Measurements from ENCODE around the gene COQ8A. TPM values are rescaled to one million over a fixed set of nuclear protein-coding genes. Genes with fewer than 3 reads are reported as not detected.

COQ8A gene
- polyA plus RNA-seq, 1 experiment = 5.3 TPM

- ChIA-PET POLR2A (no interaction called here), CTCF (no interaction called here)
- TF ChIP-seq, protein P1, sequence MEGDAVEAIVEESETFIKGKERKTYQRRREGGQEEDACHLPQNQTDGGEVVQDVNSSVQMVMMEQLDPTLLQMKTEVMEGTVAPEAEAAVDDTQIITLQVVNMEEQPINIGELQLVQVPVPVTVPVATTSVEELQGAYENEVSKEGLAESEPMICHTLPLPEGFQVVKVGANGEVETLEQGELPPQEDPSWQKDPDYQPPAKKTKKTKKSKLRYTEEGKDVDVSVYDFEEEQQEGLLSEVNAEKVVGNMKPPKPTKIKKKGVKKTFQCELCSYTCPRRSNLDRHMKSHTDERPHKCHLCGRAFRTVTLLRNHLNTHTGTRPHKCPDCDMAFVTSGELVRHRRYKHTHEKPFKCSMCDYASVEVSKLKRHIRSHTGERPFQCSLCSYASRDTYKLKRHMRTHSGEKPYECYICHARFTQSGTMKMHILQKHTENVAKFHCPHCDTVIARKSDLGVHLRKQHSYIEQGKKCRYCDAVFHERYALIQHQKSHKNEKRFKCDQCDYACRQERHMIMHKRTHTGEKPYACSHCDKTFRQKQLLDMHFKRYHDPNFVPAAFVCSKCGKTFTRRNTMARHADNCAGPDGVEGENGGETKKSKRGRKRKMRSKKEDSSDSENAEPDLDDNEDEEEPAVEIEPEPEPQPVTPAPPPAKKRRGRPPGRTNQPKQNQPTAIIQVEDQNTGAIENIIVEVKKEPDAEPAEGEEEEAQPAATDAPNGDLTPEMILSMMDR (IDR thresholded peaks at IDR 0.05; ENCODE audit: low read depth, low read length) = no peak
- H3K4me3 ChIP-seq (ENCODE audit: low read depth, low read length) = no peak overlapping the region
- H3K27me3 ChIP-seq (ENCODE audit: control insufficient read depth, insufficient read depth, low read length) = no peaks in the 10 kb centered on the region
- no peaks in the 10 kb centered on the region; the same call in 1 of the 2 replicates for H3K9me3 ChIP-seq (ENCODE audit: control insufficient read depth, insufficient read depth, low read length)
- DNase-seq (ENCODE audit: low read depth, low spot score) = no peak
- H3K27ac ChIP-seq (ENCODE audit: low read depth, low read length) = no peak overlapping the region
Observed at GRCh38 chr1:226984521-226985238, 44.6 kb downstream of the COQ8A start.

DNA sequence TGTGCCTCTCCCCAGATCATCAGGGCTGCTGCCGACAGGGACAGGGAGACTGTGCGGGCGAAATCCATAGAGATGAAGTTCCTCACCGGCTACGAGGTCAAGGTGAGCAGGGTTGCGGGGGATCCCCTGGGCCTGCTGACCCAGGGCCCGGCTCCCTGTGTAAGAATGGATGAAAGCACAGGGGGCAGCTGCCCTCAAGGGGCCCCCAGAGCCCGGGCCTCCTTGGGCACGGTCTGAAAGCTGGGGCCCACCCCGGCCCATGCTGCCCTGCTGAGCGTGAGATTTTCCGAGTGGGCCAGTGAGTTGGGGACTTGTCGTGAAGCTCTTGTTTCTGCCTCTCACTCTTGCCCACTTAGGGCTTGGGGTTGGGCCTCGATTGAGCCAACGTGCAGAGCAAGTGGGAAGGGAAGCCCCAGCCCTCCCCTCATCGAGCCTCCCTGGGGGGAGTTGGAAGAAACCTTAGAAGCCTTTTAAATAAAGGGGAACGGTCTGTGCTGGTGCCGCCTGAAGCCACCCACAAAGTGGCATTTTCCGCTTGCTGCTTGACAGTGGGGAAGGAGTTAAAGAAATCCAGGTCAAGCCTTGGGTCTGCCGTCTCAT is 45.2 kb downstream of the COQ8A start:
- Histone ChIP-seq H3K9me3 (ENCODE audit: control insufficient read depth, insufficient read depth, low read length) (no peaks in the 10 kb centered on the region; the same call in 1 of the 2 replicates), H3K27me3 (ENCODE audit: control insufficient read depth, insufficient read depth, low read length) (no peaks in the 10 kb centered on the region), H3K4me3 (ENCODE audit: low read depth, low read length) (no peak overlapping the region), H3K27ac (ENCODE audit: low read depth, low read length) (no peak overlapping the region)
- TF ChIP-seq, protein P1 (IDR thresholded peaks at IDR 0.05; ENCODE audit: low read depth, low read length) = no peak
- CTCF ChIA-PET = no interaction called here
- no peak for DNase-seq (ENCODE audit: low read depth, low spot score)
- POLR2A ChIA-PET = no interaction called here

DNA sequence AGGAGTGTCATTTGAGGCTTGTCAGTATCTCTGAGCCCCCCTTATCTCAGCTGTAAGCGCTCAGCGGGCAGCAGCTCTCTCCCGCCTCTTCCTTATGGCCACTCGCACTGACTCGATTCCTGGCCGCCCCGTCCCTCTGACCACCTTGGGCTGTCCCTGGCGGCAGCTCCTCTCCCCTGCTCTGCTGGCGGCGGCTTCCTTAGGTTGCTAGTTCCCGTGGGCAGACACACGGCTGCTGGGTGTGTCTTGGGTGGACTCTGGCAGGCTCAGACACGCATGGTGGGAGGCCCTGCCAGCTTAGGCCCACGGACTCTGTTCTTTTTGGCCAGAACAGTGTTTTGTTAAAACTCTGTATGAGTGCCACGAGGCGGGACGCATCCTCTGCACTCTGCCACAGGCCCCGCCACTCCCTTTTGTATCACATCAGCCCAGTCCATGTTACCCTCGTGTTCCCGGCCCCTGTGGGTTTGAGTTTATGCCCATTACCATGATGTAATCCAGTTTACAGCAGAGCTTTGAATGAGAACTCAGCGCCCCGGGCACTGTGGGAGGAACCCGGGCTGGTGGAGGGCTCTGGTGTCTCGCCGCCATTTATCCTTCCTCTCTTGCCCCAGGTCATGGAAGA is 45.9 kb downstream of the COQ8A start:
- H3K27ac ChIP-seq (ENCODE audit: low read depth, low read length) = no peak overlapping the region
- POLR2A ChIA-PET = no interaction called here
- DNase-seq (ENCODE audit: low read depth, low spot score) = no peak
- CTCF ChIA-PET = no interaction called here
- no peaks in the 10 kb centered on the region for H3K27me3 ChIP-seq (ENCODE audit: control insufficient read depth, insufficient read depth, low read length)
- no peak overlapping the region for H3K4me3 ChIP-seq (ENCODE audit: low read depth, low read length)
- TF ChIP-seq, protein P1 (IDR thresholded peaks at IDR 0.05; ENCODE audit: low read depth, low read length) = no peak
- H3K9me3 ChIP-seq (ENCODE audit: control insufficient read depth, insufficient read depth, low read length) = no peaks in the 10 kb centered on the region; the same call in 1 of the 2 replicates

- no peak for DNase-seq (ENCODE audit: low read depth, low spot score)
- Histone ChIP-seq H3K9me3 (ENCODE audit: control insufficient read depth, insufficient read depth, low read length) (no peaks in the 10 kb centered on the region; the same call in 1 of the 2 replicates), H3K27me3 (ENCODE audit: control insufficient read depth, insufficient read depth, low read length) (no peaks in the 10 kb centered on the region), H3K27ac (ENCODE audit: low read depth, low read length) (no peak overlapping the region), H3K4me3 (ENCODE audit: low read depth, low read length) (no peak overlapping the region)
- CTCF ChIA-PET = no interaction called here
- TF ChIP-seq, protein P1 (IDR thresholded peaks at IDR 0.05; ENCODE audit: low read depth, low read length) = no peak
- POLR2A ChIA-PET = no interaction called here
Observed at GRCh38 chr1:226986496-226987178, 46.5 kb downstream of the COQ8A start.
